ENCODE results near the gene FBXL17.

DNA sequence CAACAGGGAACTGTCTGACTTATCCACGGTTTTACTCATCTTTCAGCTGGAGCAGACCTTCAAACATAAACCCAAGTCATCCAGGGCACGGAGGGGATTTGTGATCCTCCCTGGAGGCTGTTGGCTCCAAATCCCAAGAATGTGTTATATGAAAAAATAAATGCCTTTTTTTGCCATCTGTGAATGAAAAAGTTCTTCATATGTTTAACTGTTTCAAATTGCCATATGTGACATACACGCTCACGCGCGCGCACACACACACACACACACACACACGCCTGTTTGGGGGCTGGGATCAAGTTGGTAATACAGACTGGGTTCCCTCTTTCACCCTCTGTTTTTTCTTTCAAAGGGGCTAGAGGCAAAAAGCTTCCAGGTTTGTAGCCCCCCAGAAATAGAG, 546.8 kb downstream of the FBXL17 start:
- TF ChIP-seq, protein P1, sequence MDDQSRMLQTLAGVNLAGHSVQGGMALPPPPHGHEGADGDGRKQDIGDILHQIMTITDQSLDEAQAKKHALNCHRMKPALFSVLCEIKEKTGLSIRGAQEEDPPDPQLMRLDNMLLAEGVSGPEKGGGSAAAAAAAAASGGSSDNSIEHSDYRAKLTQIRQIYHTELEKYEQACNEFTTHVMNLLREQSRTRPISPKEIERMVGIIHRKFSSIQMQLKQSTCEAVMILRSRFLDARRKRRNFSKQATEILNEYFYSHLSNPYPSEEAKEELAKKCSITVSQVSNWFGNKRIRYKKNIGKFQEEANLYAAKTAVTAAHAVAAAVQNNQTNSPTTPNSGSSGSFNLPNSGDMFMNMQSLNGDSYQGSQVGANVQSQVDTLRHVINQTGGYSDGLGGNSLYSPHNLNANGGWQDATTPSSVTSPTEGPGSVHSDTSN (IDR thresholded peaks at IDR 0.05) = no peak
- TF ChIP-seq TAF1 (IDR thresholded peaks at IDR 0.05; ENCODE audit: borderline replicate concordance, low read depth, low read length) (no peak), POLR2AphosphoS5 (IDR thresholded peaks at IDR 0.05; ENCODE audit: low read depth, low read length) (no peak), SMC3 (IDR thresholded peaks at IDR 0.05; ENCODE audit: low read depth, low read length) (no peak)
- TF ChIP-seq, protein P2, sequence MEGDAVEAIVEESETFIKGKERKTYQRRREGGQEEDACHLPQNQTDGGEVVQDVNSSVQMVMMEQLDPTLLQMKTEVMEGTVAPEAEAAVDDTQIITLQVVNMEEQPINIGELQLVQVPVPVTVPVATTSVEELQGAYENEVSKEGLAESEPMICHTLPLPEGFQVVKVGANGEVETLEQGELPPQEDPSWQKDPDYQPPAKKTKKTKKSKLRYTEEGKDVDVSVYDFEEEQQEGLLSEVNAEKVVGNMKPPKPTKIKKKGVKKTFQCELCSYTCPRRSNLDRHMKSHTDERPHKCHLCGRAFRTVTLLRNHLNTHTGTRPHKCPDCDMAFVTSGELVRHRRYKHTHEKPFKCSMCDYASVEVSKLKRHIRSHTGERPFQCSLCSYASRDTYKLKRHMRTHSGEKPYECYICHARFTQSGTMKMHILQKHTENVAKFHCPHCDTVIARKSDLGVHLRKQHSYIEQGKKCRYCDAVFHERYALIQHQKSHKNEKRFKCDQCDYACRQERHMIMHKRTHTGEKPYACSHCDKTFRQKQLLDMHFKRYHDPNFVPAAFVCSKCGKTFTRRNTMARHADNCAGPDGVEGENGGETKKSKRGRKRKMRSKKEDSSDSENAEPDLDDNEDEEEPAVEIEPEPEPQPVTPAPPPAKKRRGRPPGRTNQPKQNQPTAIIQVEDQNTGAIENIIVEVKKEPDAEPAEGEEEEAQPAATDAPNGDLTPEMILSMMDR (IDR thresholded peaks at IDR 0.05) = no peak
- TF ChIP-seq, protein P3, sequence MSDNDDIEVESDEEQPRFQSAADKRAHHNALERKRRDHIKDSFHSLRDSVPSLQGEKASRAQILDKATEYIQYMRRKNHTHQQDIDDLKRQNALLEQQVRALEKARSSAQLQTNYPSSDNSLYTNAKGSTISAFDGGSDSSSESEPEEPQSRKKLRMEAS (IDR thresholded peaks at IDR 0.05; ENCODE audit: low read depth) = no peak

All from SK-N-SH (cell line).